Panc1 (cell line): ENCODE data around the gene PDCL2. TPM values are rescaled to one million over a fixed set of nuclear protein-coding genes. Genes with fewer than 3 reads are reported as not detected.

Source experiments
- ATAC-seq: fragments of 200-7000 bp; cut with Tn5 transposase; 2 replicates; pipeline ENCODE4 v1.9.1; 2020; ENCODE audit warnings: mild to moderate bottlenecking, moderate library complexity
- Bru-seq: library from RNA; stranded (reverse); fragments of 400-500 nt; gene quantifications from one replicate; lab custom pipeline; 2021; lab: Mats Ljungman, UMichigan
- BruChase-seq, 2 experiments: library from RNA; stranded (reverse); fragments of 400-500 nt; gene quantifications; one replicate each; lab custom pipeline; 2021; lab: Mats Ljungman, UMichigan
- BruUV-seq: library from RNA; stranded (reverse); fragments of 400-500 nt; replicated peaks from 2 replicates; lab custom pipeline; 2021; lab: Mats Ljungman, UMichigan
- CTCF ChIA-PET: fragments of 300-600 bp; sonication (Branson Sonifier 250); formaldehyde crosslinking; loops from one replicate; lab custom pipeline; 2022; ENCODE audit warnings: antibody characterized with exemption; lab: Charles Lee
- POLR2A ChIA-PET: fragments of 300-600 bp; sonication (Branson Sonifier 250); formaldehyde crosslinking; loops from one replicate; lab custom pipeline; 2022; ENCODE audit warnings: antibody characterized with exemption; lab: Charles Lee
- DNase-seq: peaks from one replicate; pipeline ENCODE4 v3.0.0-alpha.2; 2010; ENCODE audit warnings: low read depth, low spot score
- H3K27ac ChIP-seq: 2 replicates; pipeline ENCODE4 v1.5.1; 2011; ENCODE audit warnings: mild to moderate bottlenecking, low read length, inconsistent platforms
- H3K27me3 ChIP-seq: fragments of 200-500 bp; sonication (Bioruptor generic); 2 replicates; pipeline ENCODE4 v1.6.0; 2014; ENCODE audit warnings: low read length, inconsistent platforms; ENCODE audit not compliant: control insufficient read depth, insufficient read depth
- H3K36me3 ChIP-seq: fragments of 200-500 bp; sonication (Bioruptor generic); 2 replicates; pipeline ENCODE4 v1.5.1; 2014; ENCODE audit warnings: inconsistent platforms, mild to moderate bottlenecking, low read length, moderate library complexity; ENCODE audit not compliant: control insufficient read depth, insufficient read depth
- H3K4me1 ChIP-seq: 2 replicates; pipeline ENCODE4 v1.5.1; 2011; ENCODE audit warnings: inconsistent platforms, mild to moderate bottlenecking, low read length, moderate library complexity; ENCODE audit not compliant: control insufficient read depth, insufficient read depth
- H3K4me3 ChIP-seq, 2 experiments: 2 replicates each; pipeline ENCODE4 v1.5.1; 2011 to 2012; ENCODE audit warnings: low read depth in 2 of 2, low read length in 2 of 2, mild to moderate bottlenecking in 2 of 2, inconsistent platforms in 1 of 2, moderate library complexity in 1 of 2
- H3K9me3 ChIP-seq: fragments of 200-500 bp; sonication (Bioruptor generic); 2 replicates; pipeline ENCODE4 v1.5.1; 2014; ENCODE audit warnings: low read depth, mild to moderate bottlenecking, inconsistent platforms, low read length, moderate library complexity; ENCODE audit not compliant: control insufficient read depth, insufficient read depth
- POLR2AphosphoS5 ChIP-seq: IDR thresholded peaks from 2 replicates; pipeline ENCODE4 v1.6.1; 2012; ENCODE audit warnings: mild to moderate bottlenecking, low read depth, low read length, moderate library complexity
- SIN3A ChIP-seq: IDR thresholded peaks from 2 replicates; pipeline ENCODE4 v1.6.1; 2012; ENCODE audit warnings: low read depth, mild to moderate bottlenecking, low read length, moderate library complexity, borderline replicate concordance; ENCODE audit not compliant: insufficient read depth
- TCF7L2 ChIP-seq: IDR thresholded peaks from 2 replicates; pipeline ENCODE4 v1.6.1; 2011; ENCODE audit warnings: mild to moderate bottlenecking, low read depth, low read length, inconsistent platforms
- in situ Hi-C: cut with HindIII; loops from 2 replicates; pipeline ENCODE4 v1.10.0; 2016; ENCODE audit warnings: low sequenced_read_pairs, low pct_unique_long_range_greater_than_20kb
- intact Hi-C: fragments of 100-400 bp; cut with micrococcal nuclease; formaldehyde crosslinking; loops from one replicate; pipeline ENCODE4 v1.10.0; 2022; ENCODE audit not compliant: unreplicated experiment
- long read RNA-seq: library from polyadenylated mRNA; unstranded; transcript quantifications from one replicate; pipeline ENCODE4 v2.0.0, GENCODE V29; 2021; ENCODE audit not compliant: unreplicated experiment
- polyA plus RNA-seq: library from polyadenylated mRNA; unstranded; fragments of >200 nt; gene quantifications from one replicate; pipeline ENCODE4 v1.2.1, GENCODE V29; 2012; ENCODE audit warnings: missing spikeins; ENCODE audit not compliant: insufficient read length
- total RNA-seq: library from RNA; stranded (reverse); gene quantifications from one replicate; pipeline ENCODE4 v1.2.1, GENCODE V29; 2021; ENCODE audit not compliant: unreplicated experiment
- TF ChIP-seq, protein P1 (sequence below), 2 experiments: IDR thresholded peaks; 2 replicates each; pipeline ENCODE4 v1.6.1; 2011 to 2012; ENCODE audit warnings: low read depth in 2 of 2, control low read depth in 1 of 2, low read length in 1 of 2, mild to moderate bottlenecking in 1 of 2, moderate library complexity in 1 of 2; ENCODE audit not compliant: insufficient read depth in 1 of 2

Gene PDCL2, protein sequence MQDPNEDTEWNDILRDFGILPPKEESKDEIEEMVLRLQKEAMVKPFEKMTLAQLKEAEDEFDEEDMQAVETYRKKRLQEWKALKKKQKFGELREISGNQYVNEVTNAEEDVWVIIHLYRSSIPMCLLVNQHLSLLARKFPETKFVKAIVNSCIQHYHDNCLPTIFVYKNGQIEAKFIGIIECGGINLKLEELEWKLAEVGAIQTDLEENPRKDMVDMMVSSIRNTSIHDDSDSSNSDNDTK
- total RNA-seq, result not detected
- polyA plus RNA-seq, result not detected
- Bru-seq, nascent RNA, result not detected
- not detected for BruChase-seq, experiment 1, labeled RNA remaining after a 2-hour chase
- BruChase-seq, experiment 2, labeled RNA remaining after a 6-hour chase, result not detected
- long read RNA-seq, result 0 reads

DNA sequence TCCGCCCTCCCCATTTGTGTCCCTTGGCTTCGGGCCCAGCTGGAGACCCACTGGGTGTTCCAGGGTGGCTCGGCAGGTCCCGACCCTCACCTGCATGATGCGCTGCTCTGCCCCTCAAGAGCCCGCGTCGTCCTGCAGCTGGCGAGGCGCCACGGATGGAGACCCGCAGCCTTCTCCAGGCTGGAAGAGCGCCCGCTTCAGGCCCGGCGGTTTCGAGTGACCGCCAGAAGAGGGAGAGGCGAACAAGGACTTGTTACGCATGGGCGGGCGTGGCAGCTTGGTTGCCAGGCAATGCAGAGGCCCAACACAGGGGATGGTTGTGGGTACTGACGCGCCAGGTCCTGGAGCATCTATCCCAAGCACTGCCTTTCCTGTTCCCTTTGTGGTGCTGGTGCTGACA, at the start of gene PDCL2:
PDCL2 (minus strand) TSS at position 232 of the 400 bp plus-strand sequence; CDS start at position 96, 136 bp downstream.
- Histone ChIP-seq H3K27ac (no peak within 1 kb of the TSS), H3K27me3 (no peaks in the 10 kb centered on the region), H3K36me3 (no peaks in the 10 kb centered on the region), H3K4me3 (no peak within 1 kb of the TSS), H3K4me1 (no peaks in the 10 kb centered on the region), H3K9me3 (no peaks in the 10 kb centered on the region)
- no peak for ATAC-seq
- BruUV-seq, result no TSS peak
- no peak for TF ChIP-seq POLR2AphosphoS5
- TF ChIP-seq, protein P1, sequence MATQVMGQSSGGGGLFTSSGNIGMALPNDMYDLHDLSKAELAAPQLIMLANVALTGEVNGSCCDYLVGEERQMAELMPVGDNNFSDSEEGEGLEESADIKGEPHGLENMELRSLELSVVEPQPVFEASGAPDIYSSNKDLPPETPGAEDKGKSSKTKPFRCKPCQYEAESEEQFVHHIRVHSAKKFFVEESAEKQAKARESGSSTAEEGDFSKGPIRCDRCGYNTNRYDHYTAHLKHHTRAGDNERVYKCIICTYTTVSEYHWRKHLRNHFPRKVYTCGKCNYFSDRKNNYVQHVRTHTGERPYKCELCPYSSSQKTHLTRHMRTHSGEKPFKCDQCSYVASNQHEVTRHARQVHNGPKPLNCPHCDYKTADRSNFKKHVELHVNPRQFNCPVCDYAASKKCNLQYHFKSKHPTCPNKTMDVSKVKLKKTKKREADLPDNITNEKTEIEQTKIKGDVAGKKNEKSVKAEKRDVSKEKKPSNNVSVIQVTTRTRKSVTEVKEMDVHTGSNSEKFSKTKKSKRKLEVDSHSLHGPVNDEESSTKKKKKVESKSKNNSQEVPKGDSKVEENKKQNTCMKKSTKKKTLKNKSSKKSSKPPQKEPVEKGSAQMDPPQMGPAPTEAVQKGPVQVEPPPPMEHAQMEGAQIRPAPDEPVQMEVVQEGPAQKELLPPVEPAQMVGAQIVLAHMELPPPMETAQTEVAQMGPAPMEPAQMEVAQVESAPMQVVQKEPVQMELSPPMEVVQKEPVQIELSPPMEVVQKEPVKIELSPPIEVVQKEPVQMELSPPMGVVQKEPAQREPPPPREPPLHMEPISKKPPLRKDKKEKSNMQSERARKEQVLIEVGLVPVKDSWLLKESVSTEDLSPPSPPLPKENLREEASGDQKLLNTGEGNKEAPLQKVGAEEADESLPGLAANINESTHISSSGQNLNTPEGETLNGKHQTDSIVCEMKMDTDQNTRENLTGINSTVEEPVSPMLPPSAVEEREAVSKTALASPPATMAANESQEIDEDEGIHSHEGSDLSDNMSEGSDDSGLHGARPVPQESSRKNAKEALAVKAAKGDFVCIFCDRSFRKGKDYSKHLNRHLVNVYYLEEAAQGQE (IDR thresholded peaks at IDR 0.05; ENCODE audit: insufficient read depth in 1 of 2, low read depth in 2 of 2, low read length in 1 of 2), result no peak
- in situ Hi-C loops (no loop called here), intact Hi-C loops (no loop called here)
- DNase-seq, result no peak
- POLR2A ChIA-PET, result no interaction called here
- CTCF ChIA-PET, result no interaction called here

DNA sequence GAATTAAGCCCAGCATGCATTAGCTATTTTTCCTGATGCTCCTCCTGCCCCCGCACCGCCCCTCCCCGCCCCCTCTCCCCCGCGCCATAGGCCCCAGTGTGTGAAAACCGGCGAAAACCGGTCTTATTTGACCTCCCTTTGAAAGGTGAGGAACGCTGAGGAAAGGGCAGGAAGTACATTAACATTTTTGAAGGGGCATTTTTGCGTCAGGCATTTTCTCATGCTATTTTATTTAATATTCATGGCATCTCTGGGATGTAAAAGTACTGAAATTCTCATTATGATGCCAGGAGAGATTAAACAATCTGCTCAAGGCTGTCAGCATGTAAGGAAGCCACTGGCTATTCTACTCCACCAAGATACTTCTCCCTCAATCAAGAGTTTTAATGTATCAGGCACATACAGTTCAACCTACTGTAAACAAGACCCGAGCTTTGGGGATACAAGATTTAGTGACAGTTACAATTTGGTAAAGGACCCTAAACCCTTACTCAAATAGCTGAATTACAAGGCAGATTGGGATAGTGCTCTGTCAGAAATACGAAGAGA, 45.3 kb upstream of the PDCL2 start:
- no peak overlapping the region for H3K4me3 ChIP-seq
- peaks cover 8% of the 10 kb centered on the region; the same call in 1 of the 2 replicates for H3K4me1 ChIP-seq
- ChIA-PET POLR2A (no interaction called here), CTCF (no interaction called here)
- intact Hi-C loops (no loop called here), in situ Hi-C loops (no loop called here)
- no peak for DNase-seq
- H3K36me3 ChIP-seq, result peaks cover 4% of the 10 kb centered on the region
- no TSS peak for BruUV-seq
- TF ChIP-seq, protein P1 (IDR thresholded peaks at IDR 0.05; ENCODE audit: insufficient read depth in 1 of 2, low read depth in 2 of 2, low read length in 1 of 2), result no peak
- no peak for TF ChIP-seq SIN3A
- no peak for TF ChIP-seq POLR2AphosphoS5
- TF ChIP-seq TCF7L2, result no peak
- H3K27ac ChIP-seq, result no peak overlapping the region
- no peak for ATAC-seq
- peaks cover 16% of the 10 kb centered on the region for H3K27me3 ChIP-seq
- H3K9me3 ChIP-seq, result no peaks in the 10 kb centered on the region
